ENCODE measurements around the gene CHIA.
"Not testable (repeated sequence)": the region's sequence is repeated elsewhere in the genome, so short reads cannot be mapped to it uniquely, and the experiment has no call there.

Gene CHIA

DNA sequence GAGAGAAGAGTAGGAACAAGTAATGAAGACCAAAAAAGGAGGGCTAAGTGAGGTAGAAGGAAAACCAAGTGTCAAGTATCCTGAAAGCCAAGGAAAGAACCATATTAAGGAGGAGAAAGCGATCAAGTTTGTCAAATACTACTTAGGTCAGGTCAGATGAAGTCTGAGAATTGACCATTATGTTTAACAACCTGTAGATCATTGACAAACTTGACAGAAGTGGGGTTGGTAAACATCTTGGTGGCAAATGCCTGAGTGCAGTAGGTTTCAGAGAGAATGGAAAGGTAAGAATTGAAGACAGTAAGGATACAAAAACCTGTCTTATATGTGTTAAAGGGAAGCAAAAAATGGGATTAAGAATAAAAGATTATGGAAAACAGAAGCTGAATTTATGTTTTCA lies 3.7 kb upstream of the CHIA start:
- no peak for DNase-seq

DNA sequence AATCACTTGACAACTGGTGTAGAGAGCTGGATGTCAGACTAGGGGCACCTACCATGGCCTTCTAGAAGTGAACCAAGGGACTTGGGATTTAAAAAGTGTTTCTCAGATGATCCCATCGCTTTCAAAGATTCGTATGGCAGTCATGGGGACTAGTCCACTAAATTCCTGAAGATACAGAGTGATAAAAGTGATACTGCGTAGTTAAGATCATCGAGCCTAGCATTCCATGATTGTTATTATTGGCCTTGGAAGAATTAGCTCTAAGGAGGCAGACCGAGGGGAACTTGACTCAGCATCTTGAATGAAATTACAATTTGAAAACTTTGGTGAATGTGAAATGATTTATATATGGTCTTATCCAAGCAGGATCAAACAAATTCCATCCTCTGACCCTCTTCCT lies 1.3 kb upstream of the CHIA start:
- DNase-seq: no peak

DNA sequence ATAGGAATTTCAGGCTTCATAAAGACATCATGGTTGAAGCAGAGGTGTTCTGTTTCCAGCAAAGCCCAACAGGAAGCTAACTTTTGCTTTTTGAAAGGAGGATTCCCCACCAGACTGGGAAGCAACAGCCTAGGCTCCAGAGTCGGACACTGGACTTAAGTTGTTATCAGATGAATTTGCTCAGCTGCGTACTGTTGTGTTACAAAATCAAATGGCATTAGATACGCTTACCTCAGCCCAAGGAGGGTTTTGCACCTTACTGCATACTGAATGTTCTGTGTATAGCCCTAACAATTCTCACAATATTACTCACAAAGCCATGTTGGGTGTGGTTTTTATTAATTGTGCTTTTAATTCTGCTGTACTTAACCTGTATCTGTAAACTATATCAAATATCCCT lies 547 bp upstream of the CHIA start:
- DNase-seq: no peak

DNA sequence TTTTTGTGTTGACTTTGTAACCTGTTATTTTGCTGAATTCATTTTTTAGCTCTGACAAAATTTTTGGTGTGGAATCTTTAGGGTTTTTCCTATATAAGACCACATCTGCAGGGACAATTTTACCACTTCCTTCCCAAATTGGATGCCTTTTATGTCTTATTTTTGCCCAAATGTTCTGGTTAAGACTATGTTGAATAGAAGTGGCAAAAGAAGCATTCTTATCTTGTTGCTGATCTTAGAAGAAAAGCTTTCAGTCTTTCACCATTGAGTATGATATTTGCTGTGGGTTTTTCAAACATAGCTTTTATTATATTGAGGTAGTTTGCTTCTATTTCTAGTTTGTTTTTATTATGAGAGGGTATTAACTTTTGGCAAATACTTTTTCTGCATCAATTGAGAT lies 3.7 kb downstream of the CHIA start:
- DNase-seq: no peak

DNA sequence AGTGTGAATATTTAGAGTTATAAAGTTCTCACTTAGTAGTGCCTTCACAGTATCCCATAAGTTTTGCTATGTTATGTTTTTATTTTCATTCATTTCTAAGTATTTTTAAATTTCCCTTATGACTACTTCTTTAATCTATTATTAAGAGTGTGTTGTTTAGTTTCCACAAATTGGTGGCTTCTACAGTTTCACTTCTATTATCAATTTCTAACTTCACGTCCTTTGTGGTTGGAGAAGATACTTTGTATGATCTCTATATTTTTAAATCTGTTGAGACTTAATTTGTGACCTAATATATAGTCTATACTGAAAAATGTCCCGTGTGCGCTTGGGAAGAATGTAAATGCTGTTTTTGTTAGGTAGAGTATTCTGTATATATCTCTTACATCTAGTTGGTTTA lies 11.7 kb downstream of the CHIA start:
- no peak for DNase-seq

DNA sequence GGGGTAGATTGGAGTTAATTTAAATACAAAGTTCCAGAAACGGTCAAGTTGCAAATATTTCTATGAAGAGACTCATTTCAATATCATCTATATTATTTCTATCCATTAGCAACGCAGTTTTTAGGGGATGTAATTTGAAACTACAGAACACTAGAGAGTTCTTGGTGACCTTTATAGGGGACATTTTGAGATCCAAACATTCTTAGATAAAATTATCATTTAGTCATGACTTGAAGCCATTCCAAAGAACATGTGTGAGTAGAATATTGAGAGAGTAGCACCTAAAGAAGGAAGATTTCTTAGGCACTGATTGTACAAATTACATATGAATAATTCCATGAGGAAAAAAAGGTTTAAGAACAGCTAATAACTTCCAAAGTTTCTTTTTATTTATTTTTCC lies 19.0 kb downstream of the CHIA start:
- DNase-seq: no peak

DNA sequence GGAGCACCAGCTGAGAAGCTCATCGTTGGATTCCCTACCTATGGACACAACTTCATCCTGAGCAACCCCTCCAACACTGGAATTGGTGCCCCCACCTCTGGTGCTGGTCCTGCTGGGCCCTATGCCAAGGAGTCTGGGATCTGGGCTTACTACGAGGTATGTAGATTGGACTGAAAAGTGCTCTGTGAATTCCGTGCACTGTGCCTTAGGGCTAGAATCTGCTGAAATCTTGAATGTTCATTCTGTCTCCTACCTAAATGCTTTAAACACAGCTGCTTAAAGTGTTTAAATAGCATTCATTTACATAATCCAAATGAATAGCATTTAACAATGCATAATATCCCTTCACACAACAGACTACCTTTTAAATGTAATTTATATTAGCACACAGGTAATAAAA lies 27.9 kb downstream of the CHIA start:
- DNase-seq: no peak

DNA sequence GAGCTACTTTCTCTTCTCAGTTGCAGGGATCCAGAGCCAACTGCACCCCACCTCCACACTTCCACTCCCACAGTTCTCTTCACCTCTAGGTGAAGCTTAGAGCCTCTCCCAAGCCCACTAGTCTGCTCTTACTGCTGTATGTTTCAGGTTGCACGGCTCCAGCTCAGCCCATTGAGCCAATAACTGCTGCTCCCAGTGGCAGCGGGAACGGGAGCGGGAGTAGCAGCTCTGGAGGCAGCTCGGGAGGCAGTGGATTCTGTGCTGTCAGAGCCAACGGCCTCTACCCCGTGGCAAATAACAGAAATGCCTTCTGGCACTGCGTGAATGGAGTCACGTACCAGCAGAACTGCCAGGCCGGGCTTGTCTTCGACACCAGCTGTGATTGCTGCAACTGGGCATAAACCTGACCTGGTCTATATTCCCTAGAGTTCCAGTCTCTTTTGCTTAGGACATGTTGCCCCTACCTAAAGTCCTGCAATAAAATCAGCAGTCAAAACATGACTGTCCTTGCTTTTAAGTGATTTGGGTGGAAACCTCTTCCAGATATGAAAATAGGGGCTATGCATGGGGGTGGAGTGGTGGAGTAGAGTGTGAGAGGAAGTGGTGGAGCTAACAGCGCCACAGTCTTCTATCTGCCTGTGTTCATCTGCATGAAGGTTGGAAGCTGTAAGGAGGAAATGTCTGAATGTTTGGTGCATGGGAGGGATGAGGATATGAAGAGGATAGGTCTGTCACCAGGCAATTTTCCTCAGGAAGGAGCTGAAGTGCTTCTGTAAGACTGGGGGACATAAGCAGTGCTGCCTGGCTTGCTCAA lies 29.6 kb downstream of the CHIA start:
- no peak for DNase-seq

DNA sequence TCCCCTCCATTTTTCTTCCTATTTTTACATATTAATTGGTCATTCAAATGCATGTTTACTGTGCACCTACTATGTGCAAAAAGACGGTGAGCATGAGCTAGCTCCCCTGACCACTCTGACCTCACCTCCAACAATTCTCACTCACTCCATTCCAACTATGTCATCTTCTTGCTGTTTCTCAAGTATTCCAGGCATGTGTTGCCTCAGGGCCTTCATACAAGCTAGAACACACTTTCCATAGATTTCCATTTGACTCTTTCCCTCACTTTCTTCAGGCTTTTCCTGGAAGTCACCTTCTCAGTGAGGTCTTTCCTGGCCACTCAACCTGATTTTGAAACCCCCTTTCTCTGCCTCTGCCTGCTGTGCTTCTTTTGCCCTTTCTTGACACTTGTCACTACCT lies 32.6 kb downstream of the CHIA start:
- DNase-seq: no peak

DNA sequence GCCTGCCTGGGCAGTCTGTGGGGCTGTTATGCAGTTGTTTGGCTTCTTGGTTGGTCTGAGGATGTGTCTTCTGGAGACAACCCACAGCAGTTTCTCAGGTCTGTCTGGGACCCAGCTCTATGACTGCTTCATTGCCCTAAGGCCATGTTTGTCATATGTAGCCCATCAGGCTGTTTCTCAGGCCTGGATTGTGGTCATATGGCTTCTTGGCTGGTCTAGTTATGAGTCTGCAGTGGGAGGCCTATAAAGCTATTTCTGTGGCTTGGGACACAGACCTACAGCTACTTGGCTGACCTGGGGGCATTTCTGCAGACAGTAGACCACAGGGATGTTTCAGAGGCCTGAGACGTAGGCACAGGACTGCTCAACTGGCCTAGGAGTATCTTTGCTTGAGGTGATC lies 41.5 kb downstream of the CHIA start:
- no peak for DNase-seq

DNA sequence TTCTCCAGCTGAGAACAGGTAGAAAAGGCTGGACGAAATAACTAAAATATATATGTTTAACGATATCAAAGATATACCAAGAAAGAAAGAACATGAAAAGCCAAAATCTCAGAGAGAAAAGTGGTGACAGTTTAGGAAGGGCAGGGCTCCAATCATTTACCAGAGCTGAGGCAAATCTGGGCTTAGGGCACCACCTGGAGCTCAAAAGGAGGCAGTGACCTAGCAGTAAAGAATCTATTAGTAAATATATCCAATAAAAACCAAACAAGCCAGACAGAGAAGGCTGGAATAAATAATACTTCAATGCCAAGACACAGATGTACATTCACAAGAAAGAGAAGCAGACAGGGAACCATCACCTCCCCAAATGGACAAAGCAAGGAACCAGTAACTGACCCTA lies 43.5 kb downstream of the CHIA start:
- peak; percentile 39 for DNase-seq

DNA sequence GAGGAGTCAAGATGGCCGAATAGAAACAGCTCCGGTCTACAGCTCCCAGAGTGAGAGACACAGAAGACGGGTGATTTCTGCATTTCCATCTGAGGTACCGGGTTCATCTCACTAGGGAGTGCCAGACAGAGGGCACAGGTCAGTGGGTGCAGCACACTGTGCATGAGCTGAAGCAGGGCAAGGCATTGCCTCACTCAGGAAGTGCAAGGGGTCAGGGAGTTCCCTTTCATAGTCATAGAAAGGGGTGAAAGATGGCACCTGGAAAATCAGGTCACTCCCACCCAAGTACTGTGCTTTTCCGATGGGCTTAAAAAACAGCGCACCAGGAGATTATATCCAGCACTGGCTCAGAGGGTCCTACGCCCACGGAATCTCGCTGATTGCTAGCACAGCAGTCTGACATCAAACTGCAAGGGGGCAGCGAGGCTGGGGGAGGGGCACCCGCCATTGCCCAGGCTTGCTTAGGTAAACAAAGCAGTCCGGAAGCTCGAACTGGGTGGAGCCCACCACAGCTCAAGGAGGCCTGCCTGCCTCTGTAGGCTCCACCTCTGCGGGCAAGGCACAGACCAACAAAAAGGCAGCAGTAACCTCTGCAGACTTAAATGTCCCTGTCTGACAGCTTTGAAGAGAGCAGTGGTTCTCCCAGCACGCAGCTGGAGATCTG lies 44.7 kb downstream of the CHIA start:
- not testable (repeated sequence) for DNase-seq

DNA sequence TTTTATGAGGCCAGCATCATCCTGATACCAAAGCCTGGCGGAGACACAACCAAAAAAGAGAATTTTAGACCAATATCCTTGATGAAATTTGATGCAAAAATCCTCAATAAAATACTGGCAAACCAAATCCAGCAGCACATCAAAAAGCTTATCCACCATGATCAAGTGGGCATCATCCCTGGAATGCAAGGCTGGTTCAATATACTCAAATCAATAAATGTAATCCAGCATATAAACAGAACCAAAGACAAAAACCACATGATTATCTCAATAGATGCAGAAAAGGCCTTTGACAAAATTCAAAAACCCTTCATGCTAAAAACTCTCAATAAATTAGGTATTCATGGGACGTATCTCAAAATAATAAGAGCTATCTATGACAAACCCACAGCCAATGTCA lies 48.2 kb downstream of the CHIA start:
- DNase-seq: not testable (repeated sequence)

DNA sequence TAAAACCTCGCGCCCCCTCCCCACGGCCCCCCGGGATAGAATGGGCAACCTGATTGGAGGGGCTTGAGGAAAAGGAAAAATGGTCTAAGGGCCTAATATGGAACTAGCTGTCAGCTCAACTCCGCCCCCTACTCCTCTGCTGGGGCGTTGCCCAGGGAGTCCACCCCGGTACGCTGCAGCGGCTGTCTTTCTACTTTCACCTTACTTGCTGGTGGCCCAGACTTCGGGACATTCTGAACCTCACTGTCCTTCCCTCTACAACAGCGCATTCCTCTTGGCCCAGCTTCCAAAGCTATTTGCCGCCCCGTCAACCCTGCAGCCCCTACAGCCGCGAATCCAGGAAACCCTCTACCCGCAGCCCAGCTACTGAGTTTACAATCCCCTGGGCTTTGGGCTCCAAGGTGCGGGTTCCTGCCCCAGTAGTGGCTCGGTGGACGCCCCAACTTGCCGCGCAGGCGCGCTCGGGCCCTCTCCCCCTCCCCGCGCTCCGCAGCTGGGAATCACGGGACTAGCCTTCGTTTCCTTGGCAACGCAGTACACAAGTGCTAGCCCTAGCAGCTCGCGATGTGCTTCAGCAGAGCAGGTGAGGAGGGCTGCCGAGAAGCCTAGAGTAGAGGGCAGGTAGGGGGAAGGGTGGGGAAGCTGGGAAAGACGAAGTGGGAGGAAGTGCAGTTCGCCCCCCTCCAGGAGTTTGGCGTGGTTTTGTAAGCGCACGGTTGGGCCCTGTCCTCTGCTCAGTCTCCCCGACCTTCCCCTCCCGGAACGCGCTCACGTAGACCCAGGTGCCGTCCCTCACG lies 55.6 kb downstream of the CHIA start:
- peak; percentile 97 for DNase-seq

DNA sequence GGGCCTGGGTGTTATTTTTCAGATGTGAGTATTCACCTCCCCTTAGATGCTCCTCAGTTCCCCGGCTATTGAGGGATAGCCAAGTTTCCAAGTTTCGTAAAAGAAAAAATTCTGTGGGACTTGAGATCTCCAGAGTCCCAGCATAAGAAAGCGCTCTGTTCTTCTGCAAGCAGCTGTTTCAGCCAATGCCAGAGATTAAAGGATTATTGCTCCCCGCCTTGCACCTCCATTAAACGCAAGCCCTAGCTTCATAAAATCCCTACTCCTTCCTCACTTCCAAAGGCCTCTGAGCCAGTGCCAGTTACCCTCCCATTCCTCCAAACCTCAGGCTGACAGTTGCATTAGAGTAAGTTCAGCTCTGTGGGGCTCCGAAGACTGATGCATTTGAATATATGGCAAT lies 56.4 kb downstream of the CHIA start:
- DNase-seq: no peak

DNA sequence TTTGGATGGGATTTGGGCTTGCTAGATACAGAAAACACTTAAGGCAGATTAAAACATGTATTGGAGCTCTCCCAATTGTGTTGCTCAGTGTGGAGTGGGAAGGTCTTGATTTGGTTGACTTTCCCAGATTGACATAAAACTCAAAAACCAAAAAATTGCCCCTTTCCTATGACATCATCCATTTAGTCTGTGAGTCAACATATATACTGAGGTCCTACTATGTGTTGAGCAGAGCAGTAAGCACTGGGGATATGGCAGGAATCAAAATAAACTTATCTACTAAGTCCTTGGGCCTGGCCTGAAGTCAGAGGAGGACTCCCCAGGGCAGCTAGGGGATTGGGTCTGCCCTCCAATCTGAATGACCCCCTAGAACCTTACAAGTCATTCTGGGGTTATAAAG lies 61.0 kb downstream of the CHIA start:
- DNase-seq: no peak

DNA sequence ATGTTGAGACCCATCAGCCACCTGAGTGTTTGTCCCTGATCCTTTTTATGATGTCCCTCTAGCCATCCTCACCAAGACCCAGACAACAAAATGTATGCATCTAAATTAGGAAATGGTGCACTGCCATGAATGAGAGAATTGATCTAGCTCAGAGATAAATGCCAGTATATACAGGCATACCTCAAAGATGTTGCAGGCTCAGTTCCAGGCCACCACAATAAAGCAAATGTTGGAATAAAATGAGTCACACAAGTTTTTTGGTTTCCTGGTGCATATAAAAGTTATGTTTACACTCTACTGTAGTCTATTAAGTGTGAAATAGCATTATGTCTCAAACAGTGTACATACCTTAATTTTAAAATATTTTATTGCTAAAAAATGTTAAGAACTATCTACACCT lies 63.9 kb downstream of the CHIA start:
- no peak for DNase-seq

DNA sequence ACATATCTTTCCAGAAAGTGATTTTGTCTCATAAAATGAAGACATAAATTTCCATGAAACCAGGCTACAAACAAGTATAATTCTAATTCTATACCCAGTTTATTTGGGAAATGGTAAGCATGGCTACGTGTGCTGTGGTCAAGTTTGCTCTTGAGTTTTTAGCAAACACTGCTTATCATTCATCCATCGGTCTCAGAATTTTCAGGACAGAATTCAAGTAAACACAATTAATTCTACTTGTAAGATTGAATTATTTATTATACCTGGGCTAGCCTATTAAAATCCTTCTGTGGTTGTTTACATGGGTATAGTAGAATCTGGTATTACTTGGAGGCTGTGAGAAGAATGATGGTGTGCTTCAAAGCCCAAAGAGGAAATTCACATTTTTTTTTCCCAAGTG lies 68.3 kb downstream of the CHIA start:
- no peak for DNase-seq

DNA sequence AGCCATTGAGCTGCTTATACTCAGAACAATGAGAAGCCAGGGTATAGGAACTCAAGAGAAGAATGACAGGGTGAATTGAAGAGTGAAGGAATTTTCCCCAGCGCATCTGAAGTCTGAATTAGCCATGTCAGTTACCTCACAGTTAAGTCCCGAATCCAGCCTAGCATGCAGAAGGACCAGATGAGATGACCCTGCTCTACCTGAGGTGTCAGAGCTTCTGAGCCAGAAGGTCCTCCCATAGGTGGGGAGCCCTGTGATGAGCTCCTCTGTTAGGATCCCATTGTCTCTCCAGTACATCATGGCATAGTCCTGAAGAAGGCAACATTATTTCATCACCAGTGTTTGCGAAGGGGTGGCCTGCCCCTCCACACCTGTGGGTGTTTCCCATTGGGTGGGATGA lies 68.7 kb downstream of the CHIA start:
- no peak for DNase-seq

DNA sequence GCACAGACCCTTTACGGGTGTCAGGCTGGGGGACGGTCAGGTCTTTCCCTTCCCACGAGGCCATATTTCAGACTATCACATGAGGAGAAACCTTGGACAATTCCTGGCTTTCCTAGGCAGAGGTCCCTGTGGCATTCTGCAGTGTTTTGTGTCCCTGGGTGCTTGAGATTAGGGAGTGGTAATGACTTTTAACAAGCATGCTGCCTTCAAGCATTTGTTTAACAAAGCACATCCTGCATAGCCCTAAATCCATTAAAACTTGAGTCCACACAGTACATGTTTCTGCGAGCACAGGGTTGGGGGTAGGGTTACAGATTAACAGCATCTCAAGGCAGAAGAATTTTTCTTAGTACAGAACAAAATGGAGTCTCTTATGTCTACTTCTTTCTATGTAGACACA lies 69.6 kb downstream of the CHIA start:
- DNase-seq: not testable (repeated sequence)

DNA sequence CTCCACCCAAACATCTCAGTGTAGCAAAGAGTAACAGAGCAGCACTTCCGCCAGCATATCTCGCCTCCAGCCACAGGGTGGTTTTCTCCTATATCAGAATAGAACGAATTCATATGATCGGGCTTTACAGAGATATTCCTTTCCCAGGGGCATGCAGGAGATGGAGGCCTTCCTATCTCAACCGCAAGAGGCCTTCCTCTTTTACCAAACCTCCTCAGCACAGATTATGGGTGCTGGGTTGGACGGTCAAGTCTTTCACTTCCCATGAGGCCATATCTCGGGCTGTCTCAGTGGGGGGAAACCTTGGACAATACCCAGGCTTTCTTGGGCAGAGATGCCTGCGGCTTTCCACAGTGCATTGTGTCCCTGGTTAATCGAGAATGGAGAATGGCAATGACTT lies 71.1 kb downstream of the CHIA start:
- no peak for DNase-seq

DNA sequence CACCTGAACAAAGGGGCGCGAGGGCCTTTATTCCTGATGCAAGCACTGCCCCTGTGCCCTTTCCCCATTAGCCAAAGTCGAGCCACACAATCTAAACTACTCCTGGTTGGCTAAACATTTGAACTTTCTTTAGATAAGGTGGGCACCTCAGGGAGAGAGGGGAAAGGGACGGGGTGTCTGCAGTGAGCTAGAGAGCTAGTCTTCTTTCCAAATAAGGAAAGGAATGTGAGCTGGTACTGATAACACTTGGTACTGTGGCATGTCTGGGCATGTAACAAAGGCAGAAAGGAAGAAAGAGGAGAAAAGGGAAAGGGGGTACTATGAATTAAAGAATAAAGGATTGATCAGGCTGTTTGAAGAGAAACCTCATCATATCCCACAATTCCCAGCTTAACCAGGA lies 74.0 kb downstream of the CHIA start:
- DNase-seq: peak; percentile 2

DNA sequence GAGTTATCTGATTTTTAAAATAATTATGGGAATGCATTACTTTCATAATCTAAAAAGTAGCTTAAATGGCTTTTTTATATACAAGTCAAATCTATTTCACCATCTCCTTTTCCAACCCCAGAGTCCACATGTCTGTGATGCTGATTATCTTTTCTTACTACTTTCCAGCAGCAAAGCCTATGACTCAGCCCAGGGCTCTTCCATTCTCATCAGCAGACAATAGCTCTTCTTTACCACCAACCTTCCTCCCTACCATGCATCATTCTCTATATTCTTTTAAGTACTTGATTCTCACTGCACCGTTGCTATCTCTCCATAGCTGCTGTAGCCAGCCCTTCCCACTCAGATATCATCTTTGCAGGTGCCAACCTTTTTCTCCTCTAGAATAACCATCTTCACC lies 75.6 kb downstream of the CHIA start:
- no peak for DNase-seq

DNA sequence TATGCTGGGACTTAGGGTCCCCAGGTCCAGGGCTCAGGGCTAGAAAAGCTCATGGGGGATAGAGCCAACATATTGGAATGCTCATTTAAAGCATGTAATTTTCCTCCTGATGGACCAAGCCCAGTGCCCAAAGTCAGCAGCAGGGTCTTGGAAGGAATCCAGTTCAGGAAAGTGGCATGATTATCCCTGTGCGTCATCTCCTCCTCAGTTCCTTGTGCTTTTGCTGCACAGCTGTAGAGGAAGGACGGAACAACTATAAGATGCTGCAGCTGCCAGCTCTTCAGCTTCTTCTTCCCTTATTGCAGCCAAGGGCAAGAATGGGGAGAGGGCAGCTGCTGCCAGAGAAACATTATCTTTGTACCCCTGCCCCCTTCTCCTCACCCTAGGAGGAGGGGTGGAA lies 78.5 kb downstream of the CHIA start:
- no peak for DNase-seq

Data from NCI-H1105 (cell line).